ENCODE results near the gene CBX6.

CBX6 gene

DNA sequence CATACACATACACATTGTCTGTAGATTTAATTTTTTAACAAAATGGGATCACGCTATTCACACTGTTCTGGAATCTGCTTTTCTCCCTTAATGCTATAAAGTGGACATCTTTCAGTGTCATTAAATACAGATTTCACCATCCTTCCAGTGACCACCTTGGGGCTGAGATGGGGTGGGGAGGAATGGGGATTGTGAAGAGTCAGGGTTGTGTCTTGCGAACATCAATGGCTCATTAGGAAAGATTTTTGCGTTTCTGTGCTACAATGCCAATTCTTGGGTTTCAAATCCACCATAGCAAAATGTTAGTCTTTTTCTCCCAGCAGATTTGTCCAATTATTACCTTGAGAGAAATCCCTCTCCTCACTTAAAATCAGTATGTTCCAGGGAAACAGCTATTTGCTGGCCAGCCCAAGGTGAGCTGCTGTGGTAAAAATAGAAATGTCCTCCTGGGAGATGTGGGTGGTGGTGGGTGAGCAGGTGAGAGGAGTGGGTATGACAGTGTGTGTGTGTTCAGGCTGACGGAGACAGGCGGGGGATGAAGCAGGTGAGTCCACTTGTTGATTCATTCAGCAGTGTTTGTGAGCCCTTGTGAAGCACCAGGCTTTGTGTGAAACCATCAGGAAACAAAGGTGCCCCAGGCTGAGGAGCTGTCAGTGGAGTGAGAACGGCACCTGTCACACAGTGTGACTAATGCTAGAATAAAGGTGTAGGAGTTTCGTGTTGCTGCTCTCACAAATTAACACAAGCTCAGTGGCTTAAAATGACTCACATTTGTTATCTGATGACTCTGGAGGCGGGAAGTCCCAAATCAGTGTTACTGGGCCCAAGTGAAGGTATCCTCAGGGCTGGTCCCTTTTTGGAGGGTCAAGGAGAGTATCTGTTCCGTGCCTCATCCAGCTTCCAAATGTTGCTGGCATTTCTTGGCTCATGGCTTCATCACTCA lies 1.7 kb upstream of the CBX6 start:
- no peak for DNase-seq (ENCODE audit: low read depth)

DNA sequence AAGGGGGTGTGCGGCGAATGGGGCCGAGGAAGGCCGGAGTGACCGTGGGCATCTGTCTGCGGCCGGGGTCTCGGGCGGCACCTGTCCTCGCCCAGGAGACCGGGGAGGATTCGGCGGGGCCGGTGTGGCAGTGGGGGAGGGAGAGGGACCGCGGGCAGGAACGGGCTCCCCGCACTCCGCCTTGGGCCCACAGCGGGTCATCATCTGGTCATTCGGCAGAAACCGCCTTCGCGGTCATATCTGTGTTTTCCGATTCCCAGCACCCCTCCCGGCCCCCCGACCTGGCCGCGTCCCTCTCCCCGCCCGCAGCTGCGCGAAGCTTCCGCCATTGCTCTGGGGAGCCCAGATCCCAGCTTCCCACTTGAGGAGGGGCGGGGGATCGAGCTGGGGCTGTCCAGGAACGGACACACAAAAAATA lies 824 bp upstream of the CBX6 start:
- peak; percentile 38 for DNase-seq (ENCODE audit: low read depth)

DNA sequence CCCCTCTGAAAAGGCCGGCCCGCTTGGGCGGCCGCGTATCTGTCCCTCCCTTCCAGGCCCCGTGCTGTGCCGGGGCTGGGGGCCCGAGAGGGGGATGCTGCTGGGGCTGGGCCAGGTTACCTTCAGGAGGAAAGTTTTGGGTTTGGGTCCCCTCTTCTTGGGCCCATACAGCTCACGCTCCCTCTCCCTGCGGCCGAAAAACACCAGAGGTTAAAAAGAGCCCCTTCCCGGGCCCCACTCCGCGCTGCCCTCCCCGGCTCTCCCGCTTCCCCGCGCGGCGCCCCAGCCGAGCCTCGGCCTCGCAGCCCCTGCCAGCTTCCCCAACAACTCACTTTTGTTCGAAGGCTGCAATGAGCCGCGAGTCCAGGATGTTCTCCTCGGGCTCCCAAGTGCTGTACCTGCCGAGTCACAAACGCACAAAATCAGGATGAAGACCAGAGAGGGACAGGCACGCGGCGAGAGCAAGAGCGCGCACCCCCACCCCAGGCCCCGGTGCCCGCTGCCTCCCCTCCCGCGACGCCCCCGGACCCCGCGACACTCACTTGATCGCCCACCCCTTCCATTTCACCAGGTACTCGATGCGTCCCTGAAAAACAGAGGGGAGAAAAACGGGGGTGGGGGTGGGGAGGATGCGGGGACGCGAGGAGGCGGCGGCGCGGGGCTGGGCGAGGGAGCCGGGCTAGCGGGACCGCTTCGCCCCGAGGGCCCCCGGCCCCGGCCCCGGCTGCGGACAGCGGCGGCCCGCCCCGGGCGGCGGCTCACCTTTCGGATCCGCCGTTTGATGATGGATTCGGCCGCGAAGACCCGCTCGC lies 450 bp downstream of the CBX6 start:
- DNase-seq (ENCODE audit: low read depth): peak; percentile 44

DNA sequence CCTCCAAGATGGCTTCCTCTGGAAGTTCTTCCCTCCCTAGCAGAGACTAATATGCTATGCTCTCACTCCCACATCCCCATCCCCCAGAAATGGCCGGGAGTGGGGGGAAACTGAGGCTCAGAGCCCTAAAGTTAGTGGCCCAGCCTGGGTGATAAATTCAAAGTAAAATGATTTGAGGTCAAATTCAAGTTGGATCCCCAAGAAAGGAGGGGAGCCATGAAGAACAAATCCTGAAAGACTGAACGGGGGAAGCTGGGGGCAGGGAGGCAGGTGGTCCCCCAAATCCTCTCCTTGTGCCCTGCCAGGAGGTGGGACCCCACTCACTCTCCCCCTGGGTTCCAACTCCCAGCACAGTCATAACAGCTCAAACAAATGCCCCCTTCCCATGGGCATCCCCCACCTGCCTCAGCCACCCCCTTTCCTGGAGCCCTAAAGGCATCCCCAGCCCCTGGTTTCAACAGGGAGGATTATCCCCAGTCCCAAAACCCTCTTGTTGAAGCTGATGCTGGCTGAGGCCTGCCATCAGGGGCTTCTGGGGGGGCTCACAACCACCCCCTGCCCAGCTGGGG lies 1.1 kb downstream of the CBX6 start:
- no peak for DNase-seq (ENCODE audit: low read depth)

DNA sequence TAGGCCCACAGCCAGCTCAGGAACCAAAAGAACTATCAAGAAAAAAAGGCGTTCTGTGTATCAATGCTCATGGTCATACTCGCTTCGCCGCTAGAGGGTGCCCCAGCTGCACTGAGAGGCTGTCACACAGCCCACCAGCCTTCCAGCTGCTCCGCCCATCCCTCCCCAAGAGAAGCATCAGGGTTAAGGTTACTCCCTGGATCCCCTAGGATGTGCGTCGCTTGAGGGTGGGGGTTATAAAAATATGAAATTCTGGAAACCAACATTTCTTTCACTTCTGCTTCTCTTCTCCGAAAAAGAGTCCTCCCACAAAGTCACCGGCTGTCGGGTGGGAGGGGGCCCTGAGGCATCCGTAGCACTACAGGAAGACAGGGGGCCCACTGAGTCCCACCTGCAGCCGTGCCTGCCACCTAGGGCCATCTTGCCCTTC lies 1.7 kb downstream of the CBX6 start:
- DNase-seq (ENCODE audit: low read depth): peak; percentile 90

DNA sequence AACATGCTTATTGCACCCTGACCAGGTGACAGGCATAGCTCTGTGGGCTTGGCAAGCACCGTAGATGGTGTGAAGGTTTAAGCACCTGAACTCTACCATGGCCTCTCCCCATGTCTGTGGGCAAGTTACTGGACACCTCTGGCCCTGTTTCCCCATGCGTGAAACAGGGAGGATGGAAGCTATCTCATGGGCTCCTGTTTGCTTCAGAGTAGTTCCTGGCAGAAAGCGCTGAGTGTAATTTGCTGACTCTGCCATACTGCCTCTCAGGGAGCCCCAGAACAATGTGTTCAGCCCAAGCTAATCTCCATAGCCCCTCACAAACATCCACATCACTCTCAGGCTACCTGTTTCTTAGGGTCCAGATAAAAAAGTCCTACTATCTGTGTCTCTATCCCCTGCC lies 2.4 kb downstream of the CBX6 start:
- no peak for DNase-seq (ENCODE audit: low read depth)

DNA sequence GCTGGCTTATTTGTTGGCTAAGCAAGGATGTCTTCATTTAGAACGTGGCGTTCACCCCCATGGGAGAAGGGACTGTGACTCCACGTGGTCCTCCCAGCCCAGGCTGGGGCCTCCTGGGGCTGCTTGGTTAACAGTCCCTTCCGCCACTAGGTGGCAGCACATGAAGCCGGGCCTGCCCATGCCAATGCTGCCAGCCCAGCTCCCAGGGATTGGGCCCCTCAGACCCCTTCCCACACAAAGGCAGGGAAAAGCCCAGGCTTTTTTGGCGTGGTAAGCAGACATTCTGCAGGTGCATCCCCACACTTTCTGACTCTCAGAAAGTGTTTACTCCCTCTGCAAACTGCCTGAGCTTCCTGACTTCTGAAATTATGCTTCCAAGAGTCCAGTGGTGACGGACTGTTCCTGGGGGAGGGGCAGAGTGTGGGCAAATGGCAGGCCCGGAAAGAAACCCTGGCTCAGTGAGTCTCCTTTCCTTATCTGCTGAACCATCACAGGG lies 3.1 kb downstream of the CBX6 start:
- DNase-seq (ENCODE audit: low read depth): peak; percentile 81

DNA sequence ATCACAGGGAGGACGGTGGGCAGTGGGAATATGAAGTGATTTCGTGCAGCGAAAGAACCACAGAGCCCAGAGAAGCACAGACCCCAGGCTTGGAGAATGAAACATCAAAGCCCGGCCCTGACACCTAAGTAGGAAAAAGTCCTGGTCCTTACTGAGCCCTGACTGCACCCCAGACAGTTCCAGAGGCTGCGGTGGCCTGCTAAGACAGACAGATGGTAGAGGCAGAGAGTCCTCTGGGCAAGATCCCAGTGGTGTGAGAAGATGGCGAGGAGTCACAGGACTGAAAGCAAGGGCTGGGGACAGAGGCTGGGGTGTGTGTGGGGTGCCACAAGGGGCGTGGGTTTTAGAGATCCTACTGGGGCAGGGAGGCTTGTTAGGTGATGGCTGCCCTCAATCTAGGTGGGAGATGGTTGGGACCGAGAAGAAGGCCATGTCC lies 3.7 kb downstream of the CBX6 start:
- DNase-seq (ENCODE audit: low read depth): no peak

DNA sequence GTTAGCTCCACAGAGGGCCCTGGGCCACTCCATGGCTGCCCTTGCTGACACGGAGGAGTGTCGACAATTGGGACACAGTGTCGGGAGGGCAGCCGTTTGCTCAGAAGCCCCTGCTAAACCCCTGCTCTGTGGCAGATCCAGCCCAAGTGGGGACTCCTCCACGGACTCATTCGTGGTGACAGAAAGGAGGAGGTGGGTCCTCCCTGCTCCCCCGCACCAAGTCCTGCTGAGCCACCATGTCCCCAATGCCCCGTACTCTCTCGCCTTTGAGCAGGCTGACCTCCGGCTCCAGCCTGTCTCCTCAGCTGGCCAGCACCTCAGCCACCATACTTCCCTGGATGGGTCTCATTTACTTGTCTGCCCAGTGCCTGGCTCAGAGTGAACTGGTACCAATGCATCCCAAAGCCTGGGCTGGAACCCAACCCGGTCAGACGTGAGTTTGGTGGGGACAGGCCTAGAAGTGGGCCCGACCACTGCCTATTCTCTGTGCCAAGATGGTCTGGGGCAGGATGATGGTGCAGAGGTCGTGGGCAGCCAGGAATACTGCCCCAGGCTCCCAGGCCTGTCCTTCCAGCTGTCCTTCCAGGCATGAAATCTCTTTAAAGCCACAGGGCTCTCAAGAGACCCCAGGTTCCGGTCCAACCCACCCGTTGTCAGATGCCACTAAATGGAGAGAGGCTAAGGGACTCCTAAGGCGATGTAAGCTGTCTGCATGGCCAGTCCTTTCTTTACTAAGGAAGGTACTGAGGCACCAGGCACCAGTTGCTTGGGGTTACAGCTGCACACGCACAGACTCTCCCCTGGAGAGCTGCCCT lies 4.3 kb downstream of the CBX6 start:
- DNase-seq (ENCODE audit: low read depth): no peak

DNA sequence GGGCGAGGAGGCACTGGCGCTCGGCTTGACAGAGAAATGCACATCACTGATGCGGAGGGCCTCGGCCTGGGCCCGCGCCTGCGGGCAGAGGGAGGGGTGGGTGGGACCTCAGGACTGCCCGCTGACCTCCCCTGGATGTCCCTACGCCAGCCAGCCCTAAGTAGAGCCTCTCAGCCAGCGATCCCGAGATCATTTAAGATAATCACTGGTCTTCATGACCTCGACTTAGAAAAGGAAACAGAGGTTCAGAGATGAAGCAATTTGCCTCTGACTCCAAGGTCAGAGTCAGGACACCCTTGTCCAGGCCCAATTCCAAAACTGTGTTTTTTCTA lies 4.9 kb downstream of the CBX6 start:
- no peak for DNase-seq (ENCODE audit: low read depth)

DNA sequence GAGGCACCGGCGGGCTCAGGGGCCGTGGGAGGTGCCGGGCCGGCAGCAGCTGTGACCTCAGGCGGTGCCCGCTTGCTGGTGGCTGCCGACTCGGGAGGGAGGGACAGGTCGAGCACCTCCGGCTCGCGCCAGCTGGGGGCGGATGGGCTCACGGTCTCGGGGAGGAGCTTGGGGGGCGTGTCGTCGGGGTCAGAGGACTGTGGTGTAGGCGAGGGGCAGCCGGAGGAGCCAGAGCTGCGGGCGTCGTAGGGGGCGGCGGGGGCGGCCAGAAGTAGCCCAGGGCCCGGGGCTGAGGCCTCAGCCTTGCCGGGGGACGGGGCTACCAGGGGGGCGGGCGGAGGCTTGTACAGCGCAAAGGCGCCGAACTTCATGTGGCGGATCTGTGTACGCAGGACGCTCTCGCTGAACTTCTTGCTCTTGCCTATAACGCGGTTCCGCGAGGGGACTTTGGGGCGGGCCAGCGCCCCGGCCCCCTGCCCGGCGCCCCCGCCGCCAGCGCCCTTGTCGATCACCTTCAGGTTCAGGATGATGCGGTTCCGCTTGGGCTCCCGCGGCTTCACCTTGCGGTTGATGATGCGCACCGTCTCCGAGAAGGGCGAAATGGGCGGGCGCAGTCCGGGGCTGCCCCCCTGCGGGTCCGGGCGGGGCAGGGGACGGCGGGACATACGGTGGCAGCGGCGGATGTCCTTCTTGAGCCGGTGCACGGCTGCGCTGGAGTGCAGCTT lies 5.5 kb downstream of the CBX6 start:
- no peak for DNase-seq (ENCODE audit: low read depth)

DNA sequence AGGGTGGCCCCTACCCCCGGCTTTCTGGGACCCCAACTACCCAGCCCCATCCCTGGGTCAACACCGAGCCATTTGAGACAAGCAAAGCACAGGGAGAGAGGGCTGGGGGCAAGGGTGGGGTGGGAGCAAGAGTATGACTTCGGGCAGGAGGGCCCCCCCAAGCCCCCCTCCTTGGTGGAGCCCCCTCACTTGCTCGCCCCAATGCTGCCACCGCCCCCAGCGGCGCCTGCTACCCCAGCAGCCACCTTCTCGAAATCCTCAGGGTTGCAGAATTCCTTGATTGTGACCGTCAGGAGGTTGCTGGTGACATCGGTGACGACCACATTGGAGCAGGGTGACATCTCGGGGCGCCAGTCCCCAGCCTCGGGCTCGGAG lies 6.0 kb downstream of the CBX6 start:
- no peak for DNase-seq (ENCODE audit: low read depth)

DNA sequence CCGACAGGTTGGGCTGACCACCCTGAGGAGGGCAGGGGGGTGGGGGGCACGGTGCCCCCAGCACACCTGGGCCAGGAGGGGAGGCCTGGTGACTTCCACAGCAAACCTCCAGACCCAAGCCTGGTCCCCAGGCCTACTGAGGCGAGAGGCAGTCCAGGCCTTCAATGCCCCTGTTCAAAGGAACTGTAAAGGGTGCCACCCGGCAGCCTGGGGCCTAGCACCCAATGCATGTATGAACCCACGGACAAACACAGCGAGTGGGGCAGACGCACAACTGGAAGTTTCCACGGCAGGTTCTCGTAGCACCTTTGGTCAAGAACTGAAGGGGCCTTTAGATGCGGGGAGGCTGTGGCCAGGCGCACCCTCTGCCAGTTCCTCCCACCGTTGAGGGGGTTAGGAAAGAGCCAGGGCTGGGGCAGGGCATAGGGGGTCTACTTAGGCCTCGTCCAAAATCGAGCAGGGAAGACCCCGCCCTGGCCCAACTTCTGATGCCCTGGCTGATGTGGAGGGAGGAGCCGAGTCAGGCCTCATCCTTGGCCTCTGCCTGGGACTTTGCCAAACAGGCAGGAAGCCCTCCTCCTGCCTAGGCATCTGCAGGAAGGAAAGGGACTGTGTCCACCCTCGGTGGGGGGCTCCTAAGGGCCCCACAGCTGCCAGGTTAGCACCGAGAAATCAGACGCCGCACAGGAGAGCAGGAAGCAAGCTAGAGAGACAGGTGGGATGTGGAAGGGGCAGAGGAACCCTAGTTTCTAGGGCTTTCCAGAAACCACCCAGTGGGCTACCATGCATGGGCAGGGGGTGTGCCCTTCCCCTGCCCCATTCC lies 6.6 kb downstream of the CBX6 start:
- DNase-seq (ENCODE audit: low read depth): no peak

DNA sequence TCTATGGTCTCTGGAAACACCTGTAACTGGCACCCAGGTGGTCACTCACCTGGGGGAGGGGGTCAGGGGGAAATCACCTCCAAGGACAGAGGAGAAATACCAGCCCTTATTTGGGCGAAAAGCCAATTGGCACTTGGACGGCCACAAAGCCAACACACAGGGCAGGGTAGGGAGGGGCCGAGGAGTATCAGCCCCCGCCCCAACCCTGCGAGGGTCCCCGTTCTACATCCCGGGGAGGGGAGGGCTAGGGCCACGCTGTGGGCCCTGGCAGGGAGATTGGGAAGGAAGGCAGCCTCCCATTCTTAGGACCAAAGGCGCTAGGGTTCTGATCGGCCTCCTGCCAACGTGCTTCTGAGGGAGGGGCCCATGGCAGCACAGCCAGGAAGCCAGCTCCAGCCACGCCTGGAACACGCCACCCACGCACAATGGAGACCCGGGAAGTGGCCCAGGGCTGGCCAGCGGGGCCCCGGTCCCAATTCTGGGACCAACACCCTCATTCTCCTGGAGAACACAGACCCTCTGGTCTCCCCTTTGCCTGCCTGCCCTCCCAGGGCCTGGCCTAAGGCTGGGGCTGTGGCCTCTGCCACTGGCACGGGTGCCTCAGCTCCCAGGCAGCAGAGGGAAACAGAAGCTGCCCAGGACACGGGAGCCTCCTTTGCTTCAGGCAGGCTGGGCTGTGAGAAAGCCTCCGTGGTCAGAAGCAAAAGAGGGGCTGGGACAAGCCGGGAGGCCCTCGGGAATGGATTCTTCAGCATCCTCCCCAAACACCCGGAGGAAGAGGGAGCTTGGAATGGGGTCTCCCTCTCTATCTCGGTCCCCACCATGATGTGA lies 7.4 kb downstream of the CBX6 start:
- no peak for DNase-seq (ENCODE audit: low read depth)

DNA sequence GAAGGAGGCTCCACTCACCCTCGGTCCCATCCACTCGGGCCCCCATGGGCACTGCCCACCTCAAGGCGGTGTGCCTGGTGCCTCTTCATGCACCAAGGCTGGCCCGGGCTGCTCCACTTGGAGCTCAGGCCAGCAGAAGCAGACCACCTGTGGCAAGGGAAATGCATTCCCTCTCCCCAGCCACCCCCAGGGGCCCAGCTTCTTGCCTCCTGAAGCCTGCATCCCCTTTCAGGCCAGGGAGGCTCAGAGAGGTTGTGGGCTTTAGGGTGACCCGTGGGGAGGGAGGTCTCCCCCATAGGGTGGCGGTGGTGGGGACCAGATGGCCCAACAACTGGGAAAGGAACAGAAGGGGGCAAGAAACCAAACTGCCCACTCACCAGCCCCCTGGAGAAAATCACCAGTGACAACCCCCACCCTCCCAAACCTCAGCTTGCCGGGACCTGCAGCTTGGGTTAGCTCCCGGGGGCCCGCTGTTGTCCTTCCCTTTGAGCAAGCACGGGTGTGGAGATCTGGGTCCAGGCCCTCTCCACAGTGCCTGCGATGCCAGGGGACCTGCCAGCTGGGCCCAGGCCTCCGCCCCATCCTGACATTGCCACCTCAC lies 8.4 kb downstream of the CBX6 start:
- DNase-seq (ENCODE audit: low read depth): no peak

DNA sequence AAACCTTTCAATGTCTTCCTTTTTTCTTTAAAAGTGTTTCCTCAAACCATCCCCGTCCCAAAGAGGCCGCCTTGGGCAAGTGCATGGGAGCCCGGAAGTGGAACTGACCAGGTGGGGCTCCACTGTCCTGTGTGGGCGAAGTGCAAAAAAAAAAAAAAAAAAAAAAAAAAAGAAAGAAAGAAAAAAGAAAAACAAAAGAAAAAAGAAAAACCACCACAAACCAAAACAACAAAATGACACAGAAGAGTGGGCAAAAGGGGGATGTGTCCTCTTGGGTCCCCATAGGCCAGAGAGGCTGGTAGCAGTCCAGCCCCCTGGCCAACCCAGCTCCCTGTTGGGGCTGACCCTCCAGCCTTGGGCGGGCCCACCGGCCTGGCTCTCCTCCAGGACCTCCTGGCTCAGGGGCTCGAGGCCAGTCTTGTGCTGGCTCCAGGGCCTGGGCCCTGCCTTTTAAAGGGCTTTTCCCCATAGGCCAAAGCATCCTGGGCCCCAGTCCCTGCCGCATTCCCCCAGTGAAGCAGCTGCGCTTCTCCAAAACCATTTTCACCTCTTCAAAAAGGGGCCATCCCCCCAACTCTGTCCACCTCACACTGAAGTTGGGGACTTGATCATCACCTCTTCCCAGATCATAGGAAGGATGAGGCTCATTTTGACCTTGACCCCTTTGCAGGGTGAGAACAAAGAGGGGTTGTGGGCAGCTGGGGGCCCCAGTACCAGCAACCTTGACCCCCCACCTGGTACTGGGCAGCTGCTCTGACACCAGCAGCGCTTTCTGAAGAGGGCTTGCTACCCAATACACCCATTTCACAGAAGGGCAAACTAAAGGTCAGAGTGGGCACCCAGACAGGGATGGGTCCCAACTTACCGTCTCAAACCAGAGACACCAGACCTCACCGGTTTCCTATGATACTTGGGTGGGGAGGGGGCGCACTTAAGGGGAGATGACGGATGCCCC lies 9.4 kb downstream of the CBX6 start:
- peak; percentile 35 for DNase-seq (ENCODE audit: low read depth)

DNA sequence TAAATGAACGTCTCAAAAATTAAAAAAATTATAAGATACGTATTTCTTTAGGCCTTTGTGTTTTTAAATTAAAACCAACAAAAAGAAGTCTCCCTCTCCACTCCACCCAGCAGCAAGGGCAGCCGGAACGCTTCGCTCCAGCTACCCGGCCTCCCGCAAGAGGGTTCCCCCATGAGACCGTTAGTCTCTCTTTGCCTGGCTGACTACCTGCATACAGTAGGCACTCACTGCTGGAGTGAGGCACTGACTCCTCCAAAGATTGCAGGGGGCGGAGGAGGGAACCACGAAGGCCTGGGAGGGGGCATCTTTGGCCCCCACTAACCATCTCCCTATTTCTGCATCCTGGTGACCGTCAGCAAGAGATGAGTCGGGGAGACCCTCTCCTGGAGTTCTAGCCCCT lies 10.1 kb downstream of the CBX6 start:
- no peak for DNase-seq (ENCODE audit: low read depth)
